Keratinocyte (primary cell): Measurements from ENCODE around the gene ECM2. TPM values are rescaled to one million over a fixed set of nuclear protein-coding genes. Genes with fewer than 3 reads are reported as not detected.
A peak's percentile ranks its signal among the peaks of the same experiment; 100 is the strongest.

Source experiments
- DNase-seq: peaks from one replicate; pipeline ENCODE4 v3.0.0-alpha.2; 2011; ENCODE audit warnings: low read depth, missing footprints, low spot score
- FAIRE-seq: peaks from 2 replicates; lab custom pipeline; 2011; peaks lifted over from hg19 to GRCh38; lab: Jason Lieb, UNC
- H2AFZ ChIP-seq: 2 replicates; pipeline ENCODE4 v1.6.0; 2012; ENCODE audit warnings: low read length, control low read depth, inconsistent platforms; ENCODE audit not compliant: control insufficient read depth
- H3K27ac ChIP-seq: 2 replicates; pipeline ENCODE4 v1.5.1; 2011; ENCODE audit warnings: low read length; ENCODE audit not compliant: control insufficient read depth, insufficient read depth
- H3K27me3 ChIP-seq: 3 replicates; pipeline ENCODE4 v1.6.0; 2011; ENCODE audit warnings: low read length; ENCODE audit not compliant: control insufficient read depth, insufficient read depth; ENCODE audit errors: extremely low read depth
- H3K36me3 ChIP-seq, 2 experiments: 2 replicates in 1 of 2; 3 replicates in 1 of 2; pipeline ENCODE4 v1.5.1; 2011; ENCODE audit warnings: low read length in 2 of 2, mild to moderate bottlenecking in 1 of 2; ENCODE audit not compliant: control insufficient read depth in 2 of 2, insufficient read depth in 2 of 2; ENCODE audit errors: extremely low read depth in 1 of 2
- H3K4me1 ChIP-seq: 3 replicates; pipeline ENCODE4 v1.5.1; 2011; ENCODE audit warnings: low read length; ENCODE audit not compliant: control insufficient read depth, insufficient read depth; ENCODE audit errors: extremely low read depth
- H3K4me2 ChIP-seq: 3 replicates; pipeline ENCODE4 v1.6.0; 2011; ENCODE audit warnings: low read depth, low read length; ENCODE audit not compliant: control insufficient read depth, insufficient read depth; ENCODE audit errors: extremely low read depth
- H3K4me3 ChIP-seq, 3 experiments: fragments of 200-600 bp in 1 of 3; sonication (generic) in 1 of 3; 2 replicates in 2 of 3; 3 replicates in 1 of 3; pipeline ENCODE4 v1.5.1; 2011 to 2016; ENCODE audit warnings: low read length in 3 of 3, mild to moderate bottlenecking in 3 of 3, control low read depth in 2 of 3, inconsistent platforms in 1 of 3, low read depth in 1 of 3, mixed read lengths in 1 of 3, mixed run types in 1 of 3, moderate library complexity in 1 of 3; ENCODE audit not compliant: control insufficient read depth in 2 of 3, insufficient read depth in 2 of 3; ENCODE audit errors: extremely low read depth in 1 of 3
- H3K79me2 ChIP-seq: 2 replicates; pipeline ENCODE4 v1.6.0; 2012; ENCODE audit warnings: low read length; ENCODE audit not compliant: control insufficient read depth, insufficient read depth
- H3K9ac ChIP-seq: 3 replicates; pipeline ENCODE4 v1.6.0; 2011; ENCODE audit warnings: low read length; ENCODE audit not compliant: control insufficient read depth, insufficient read depth; ENCODE audit errors: extremely low read depth
- H3K9me1 ChIP-seq: 3 replicates; pipeline ENCODE4 v1.6.0; 2011; ENCODE audit warnings: low read length; ENCODE audit not compliant: control insufficient read depth, insufficient read depth; ENCODE audit errors: extremely low read depth
- H3K9me3 ChIP-seq: 2 replicates; pipeline ENCODE4 v1.5.1; 2012; ENCODE audit warnings: low read depth, low read length; ENCODE audit not compliant: control insufficient read depth
- H4K20me1 ChIP-seq: 3 replicates; pipeline ENCODE4 v1.6.0; 2011; ENCODE audit warnings: low read length; ENCODE audit not compliant: control insufficient read depth, insufficient read depth; ENCODE audit errors: extremely low read depth
- EZH2 ChIP-seq: IDR thresholded peaks from one replicate; pipeline ENCODE4 v1.6.1; 2012; ENCODE audit warnings: inconsistent platforms, mild to moderate bottlenecking, low read length, moderate library complexity
- dilution Hi-C: fragments of 300-500 bp; cut with MboI; formaldehyde crosslinking; loops from one replicate; pipeline ENCODE4 v1.7.0; 2020; ENCODE audit warnings: low sequenced_read_pairs; ENCODE audit not compliant: extremely low pct_ligation_motif_present
- polyA plus RNA-seq, 5 experiments: library from polyadenylated mRNA; depleted of rRNA in 3 of 5; stranded (reverse) in 3 of 5; stranded (forward) in 1 of 5; unstranded in 1 of 5; fragments of >200 nt; gene quantifications; 1 replicate in 1 of 5; 2 replicates in 3 of 5; 3 replicates in 1 of 5; pipeline versions ENCODE4 v1.2.1 to v1.2.3, GENCODE V29; 2011 to 2012; ENCODE audit warnings: missing spikeins in 2 of 5, low read depth in 1 of 5, low replicate concordance in 1 of 5
- TF ChIP-seq, protein P1 (sequence below), 3 experiments: IDR thresholded peaks in 1 of 3; conservative IDR thresholded peaks in 1 of 3; optimal IDR thresholded peaks in 1 of 3; 2 replicates in 2 of 3; 3 replicates in 1 of 3; pipeline versions ENCODE3 to v1.5.1; 2011; ENCODE audit warnings: low read length in 3 of 3, mild to moderate bottlenecking in 3 of 3, moderate library complexity in 2 of 3, control low read depth in 1 of 3, inconsistent platforms in 1 of 3; ENCODE audit not compliant: insufficient read depth in 2 of 3; ENCODE audit errors: extremely low read depth in 1 of 3

Gene ECM2
- polyA plus RNA-seq, 1 donor (not counting 4 experiments of a cell fraction or from before 2014, with no cell fraction given), result 0.75 TPM

GRCh38 chr9:92538541-92538940 lies 2.8 kb upstream of the ECM2 start:
- dilution Hi-C loops, result no loop called here
- no peaks in the 10 kb centered on the region for H3K27me3 ChIP-seq
- no peak overlapping the region for H3K9ac ChIP-seq
- no peak overlapping the region for H2AFZ ChIP-seq
- no peaks in the 10 kb centered on the region for H3K9me1 ChIP-seq
- H3K9me3 ChIP-seq, result no peaks in the 10 kb centered on the region
- no peak overlapping the region for H3K4me2 ChIP-seq
- no peak overlapping the region for H3K27ac ChIP-seq
- no peaks in the 10 kb centered on the region for H3K36me3 ChIP-seq
- no peak overlapping the region for H3K4me3 ChIP-seq
- FAIRE-seq (no peak), DNase-seq (no peak)
- no peaks in the 10 kb centered on the region for H4K20me1 ChIP-seq
- H3K79me2 ChIP-seq, result no peaks in the 10 kb centered on the region
- H3K4me1 ChIP-seq, result no peaks in the 10 kb centered on the region
- no peak for TF ChIP-seq EZH2
- TF ChIP-seq, protein P1, sequence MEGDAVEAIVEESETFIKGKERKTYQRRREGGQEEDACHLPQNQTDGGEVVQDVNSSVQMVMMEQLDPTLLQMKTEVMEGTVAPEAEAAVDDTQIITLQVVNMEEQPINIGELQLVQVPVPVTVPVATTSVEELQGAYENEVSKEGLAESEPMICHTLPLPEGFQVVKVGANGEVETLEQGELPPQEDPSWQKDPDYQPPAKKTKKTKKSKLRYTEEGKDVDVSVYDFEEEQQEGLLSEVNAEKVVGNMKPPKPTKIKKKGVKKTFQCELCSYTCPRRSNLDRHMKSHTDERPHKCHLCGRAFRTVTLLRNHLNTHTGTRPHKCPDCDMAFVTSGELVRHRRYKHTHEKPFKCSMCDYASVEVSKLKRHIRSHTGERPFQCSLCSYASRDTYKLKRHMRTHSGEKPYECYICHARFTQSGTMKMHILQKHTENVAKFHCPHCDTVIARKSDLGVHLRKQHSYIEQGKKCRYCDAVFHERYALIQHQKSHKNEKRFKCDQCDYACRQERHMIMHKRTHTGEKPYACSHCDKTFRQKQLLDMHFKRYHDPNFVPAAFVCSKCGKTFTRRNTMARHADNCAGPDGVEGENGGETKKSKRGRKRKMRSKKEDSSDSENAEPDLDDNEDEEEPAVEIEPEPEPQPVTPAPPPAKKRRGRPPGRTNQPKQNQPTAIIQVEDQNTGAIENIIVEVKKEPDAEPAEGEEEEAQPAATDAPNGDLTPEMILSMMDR (optimal IDR thresholded peaks at IDR 0.05 in 1 of 3, IDR thresholded peaks at IDR 0.05 in 1 of 3, conservative IDR thresholded peaks at IDR 0.05 in 1 of 3; ENCODE audit: extremely low read depth in 1 of 3, insufficient read depth in 2 of 3, low read length in 3 of 3), result no peak

DNA sequence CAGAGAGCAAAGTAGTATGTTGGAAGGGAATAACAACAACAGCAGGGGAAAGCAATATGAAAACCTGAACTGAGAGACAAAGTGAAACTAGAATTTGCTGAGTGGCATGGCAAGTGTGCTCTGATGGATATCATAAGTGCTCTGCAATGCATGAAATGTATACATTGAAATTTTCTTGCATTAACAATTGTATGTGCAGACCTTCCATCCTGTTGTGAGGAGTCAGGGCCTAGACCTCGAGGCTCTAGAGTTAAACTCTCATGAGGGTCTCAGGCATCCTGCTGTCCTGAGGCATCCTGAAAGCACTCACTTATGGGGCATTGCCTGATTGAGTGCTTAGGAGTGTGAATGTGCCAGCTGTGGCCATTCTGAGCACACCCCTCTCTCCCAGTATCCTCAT lies 1.1 kb downstream of the ECM2 start:
- peak; percentile 26 for FAIRE-seq

More for the DNA sequence above, 1.1 kb downstream of the ECM2 start:
- Histone ChIP-seq H3K79me2 (no peaks in the 10 kb centered on the region), H3K4me2 (peak overlapping the region; percentile 25), H3K4me1 (no peaks in the 10 kb centered on the region), H3K4me3 (no peak overlapping the region), H4K20me1 (no peaks in the 10 kb centered on the region), H3K36me3 (no peaks in the 10 kb centered on the region), H3K27ac (no peak overlapping the region), H3K27me3 (no peaks in the 10 kb centered on the region), H3K9me1 (no peaks in the 10 kb centered on the region), H3K9ac (no peak overlapping the region), H3K9me3 (no peaks in the 10 kb centered on the region), H2AFZ (peak overlapping the region; percentile 38)
- dilution Hi-C loops, result no loop called here
- TF ChIP-seq EZH2, result no peak
- TF ChIP-seq, protein P1 (optimal IDR thresholded peaks at IDR 0.05 in 1 of 3, IDR thresholded peaks at IDR 0.05 in 1 of 3, conservative IDR thresholded peaks at IDR 0.05 in 1 of 3; ENCODE audit: extremely low read depth in 1 of 3, insufficient read depth in 2 of 3, low read length in 3 of 3), result no peak
- DNase-seq, result no peak
